ENCODE measurements around the gene ERICH6B. TPM values are rescaled to one million over a fixed set of nuclear protein-coding genes. Genes with fewer than 3 reads are reported as not detected.

Gene ERICH6B
- total and polyA plus RNA-seq, 10 of the 15 experiments (the other 5 are each of a cell fraction or from before 2014, with no cell fraction given) = 0.27 to 0.75 (median 0.33) TPM; not detected in 7

DNA sequence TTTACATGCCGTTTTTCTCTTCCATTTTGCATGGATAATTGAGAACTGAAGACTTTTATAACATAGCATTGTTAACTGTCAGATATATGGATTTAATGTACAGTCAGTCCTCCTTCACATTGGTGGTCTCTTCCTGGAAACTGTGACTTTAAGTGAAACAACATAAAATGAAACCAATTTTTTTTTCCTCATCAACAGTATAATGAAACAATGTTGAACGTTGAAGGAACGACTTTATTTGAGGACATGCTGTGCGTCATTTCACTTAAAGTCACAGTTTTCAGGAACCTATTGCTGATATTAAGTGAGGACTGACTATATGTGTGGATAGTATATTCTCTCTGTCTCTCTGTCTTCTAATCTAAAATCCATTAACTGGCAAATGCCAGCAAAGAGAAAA, 96.0 kb downstream of the ERICH6B start (continued):
- TF ChIP-seq, protein P1, sequence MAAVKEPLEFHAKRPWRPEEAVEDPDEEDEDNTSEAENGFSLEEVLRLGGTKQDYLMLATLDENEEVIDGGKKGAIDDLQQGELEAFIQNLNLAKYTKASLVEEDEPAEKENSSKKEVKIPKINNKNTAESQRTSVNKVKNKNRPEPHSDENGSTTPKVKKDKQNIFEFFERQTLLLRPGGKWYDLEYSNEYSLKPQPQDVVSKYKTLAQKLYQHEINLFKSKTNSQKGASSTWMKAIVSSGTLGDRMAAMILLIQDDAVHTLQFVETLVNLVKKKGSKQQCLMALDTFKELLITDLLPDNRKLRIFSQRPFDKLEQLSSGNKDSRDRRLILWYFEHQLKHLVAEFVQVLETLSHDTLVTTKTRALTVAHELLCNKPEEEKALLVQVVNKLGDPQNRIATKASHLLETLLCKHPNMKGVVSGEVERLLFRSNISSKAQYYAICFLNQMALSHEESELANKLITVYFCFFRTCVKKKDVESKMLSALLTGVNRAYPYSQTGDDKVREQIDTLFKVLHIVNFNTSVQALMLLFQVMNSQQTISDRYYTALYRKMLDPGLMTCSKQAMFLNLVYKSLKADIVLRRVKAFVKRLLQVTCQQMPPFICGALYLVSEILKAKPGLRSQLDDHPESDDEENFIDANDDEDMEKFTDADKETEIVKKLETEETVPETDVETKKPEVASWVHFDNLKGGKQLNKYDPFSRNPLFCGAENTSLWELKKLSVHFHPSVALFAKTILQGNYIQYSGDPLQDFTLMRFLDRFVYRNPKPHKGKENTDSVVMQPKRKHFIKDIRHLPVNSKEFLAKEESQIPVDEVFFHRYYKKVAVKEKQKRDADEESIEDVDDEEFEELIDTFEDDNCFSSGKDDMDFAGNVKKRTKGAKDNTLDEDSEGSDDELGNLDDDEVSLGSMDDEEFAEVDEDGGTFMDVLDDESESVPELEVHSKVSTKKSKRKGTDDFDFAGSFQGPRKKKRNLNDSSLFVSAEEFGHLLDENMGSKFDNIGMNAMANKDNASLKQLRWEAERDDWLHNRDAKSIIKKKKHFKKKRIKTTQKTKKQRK (IDR thresholded peaks at IDR 0.05; ENCODE audit: low read depth, low read length) = no peak

GRCh38 chr13:45518525-45519245, 96.9 kb downstream of the ERICH6B start:
- Histone ChIP-seq H3K9ac (ENCODE audit: control insufficient read depth, insufficient read depth, low read length) (no peak overlapping the region), H3K4me2 (ENCODE audit: control insufficient read depth, insufficient read depth) (no peak overlapping the region), H2AFZ (ENCODE audit: control insufficient read depth, low read depth, low read length) (no peak overlapping the region), H3K4me3 (no peak overlapping the region), H3K27ac (ENCODE audit: control insufficient read depth, insufficient read depth) (no peak overlapping the region), H4K20me1 (ENCODE audit: control insufficient read depth, insufficient read depth) (no peaks in the 10 kb centered on the region), H3K36me3 (ENCODE audit: control insufficient read depth in 2 of 2, insufficient read depth in 2 of 2, low read length in 1 of 2) (peaks cover 0 to 38% of the 10 kb centered on the region in 2 experiments), H3K79me2 (ENCODE audit: control insufficient read depth, insufficient read depth, low read length) (no peaks in the 10 kb centered on the region), H3K9me3 (replicated peaks; ENCODE audit: control insufficient read depth, insufficient read depth, low read length) (no peaks in the 10 kb centered on the region), H3K27me3 (replicated peaks in 1 of 2; ENCODE audit: control insufficient read depth in 2 of 2, insufficient read depth in 2 of 2, low read length in 1 of 2) (no peaks in the 10 kb centered on the region), H3K4me1 (ENCODE audit: control insufficient read depth, insufficient read depth, low read length) (no peaks in the 10 kb centered on the region)
- BruUV-seq (replicated peaks) = no TSS peak
- CTCF ChIA-PET = interaction anchor here (0.7 to 0.8 kb wide), 2 partner anchors 8 to 12 kb away, joined by 3 read pairs; no protein-coding TSS in a partner anchor
- DNase-seq (ENCODE audit: low read depth, low spot score) (no peak), ATAC-seq (no peak), FAIRE-seq (no peak)
- RAD21 ChIA-PET (ENCODE audit: unreplicated experiment) = no interaction called here
- in situ Hi-C loops (cut with MboI) = loop anchor here (5.0 kb wide), 1 partner anchor 214 kb away; no protein-coding TSS in a partner anchor
- POLR2A ChIA-PET = no interaction called here
- SMC1A ChIA-PET (ENCODE audit: uncharacterized antibody, unreplicated experiment) = interaction anchor here (1.1 kb wide), 1 partner anchor 8 kb away, joined by 3 read pairs; no protein-coding TSS in a partner anchor
- WGBS (ENCODE audit: insufficient coverage, insufficient replicate concordance, low lambda C conversion rate, missing lambda C conversion rate) = 100% methylated on average over 4 of the region's 4 CpGs
- intact Hi-C loops (cut with micrococcal nuclease; ENCODE audit: unreplicated experiment) = no loop called here
- TF ChIP-seq, protein P2, sequence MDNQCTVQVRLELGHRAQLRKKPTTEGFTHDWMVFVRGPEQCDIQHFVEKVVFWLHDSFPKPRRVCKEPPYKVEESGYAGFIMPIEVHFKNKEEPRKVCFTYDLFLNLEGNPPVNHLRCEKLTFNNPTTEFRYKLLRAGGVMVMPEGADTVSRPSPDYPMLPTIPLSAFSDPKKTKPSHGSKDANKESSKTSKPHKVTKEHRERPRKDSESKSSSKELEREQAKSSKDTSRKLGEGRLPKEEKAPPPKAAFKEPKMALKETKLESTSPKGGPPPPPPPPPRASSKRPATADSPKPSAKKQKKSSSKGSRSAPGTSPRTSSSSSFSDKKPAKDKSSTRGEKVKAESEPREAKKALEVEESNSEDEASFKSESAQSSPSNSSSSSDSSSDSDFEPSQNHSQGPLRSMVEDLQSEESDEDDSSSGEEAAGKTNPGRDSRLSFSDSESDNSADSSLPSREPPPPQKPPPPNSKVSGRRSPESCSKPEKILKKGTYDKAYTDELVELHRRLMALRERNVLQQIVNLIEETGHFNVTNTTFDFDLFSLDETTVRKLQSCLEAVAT (IDR thresholded peaks at IDR 0.05) = no peak
- TF ChIP-seq RCOR1 (conservative IDR thresholded peaks at IDR 0.05; ENCODE audit: low read depth, low read length) (no peak), ASH2L (IDR thresholded peaks at IDR 0.05; ENCODE audit: borderline replicate concordance, low read depth) (no peak), RB1 (IDR thresholded peaks at IDR 0.05; ENCODE audit: borderline replicate concordance) (no peak), CUX1 (IDR thresholded peaks at IDR 0.05; ENCODE audit: insufficient replicate concordance, low read depth, low read length) (no peak), TCF12 (IDR thresholded peaks at IDR 0.05; ENCODE audit: low read depth, low read length) (no peak), SMARCA5 (IDR thresholded peaks at IDR 0.05) (no peak), CREM (IDR thresholded peaks at IDR 0.05; ENCODE audit: low read depth) (no peak), PKNOX1 (IDR thresholded peaks at IDR 0.05) (no peak)
